ENCODE results near the gene HSPG2. TPM values are rescaled to one million over a fixed set of nuclear protein-coding genes. Genes with fewer than 3 reads are reported as not detected.

HSPG2 gene
- total and polyA plus RNA-seq, 9 of the 15 experiments (the other 6 are each of a cell fraction or from before 2014, with no cell fraction given), result 0.14 to 160 (median 15.7) TPM

DNA sequence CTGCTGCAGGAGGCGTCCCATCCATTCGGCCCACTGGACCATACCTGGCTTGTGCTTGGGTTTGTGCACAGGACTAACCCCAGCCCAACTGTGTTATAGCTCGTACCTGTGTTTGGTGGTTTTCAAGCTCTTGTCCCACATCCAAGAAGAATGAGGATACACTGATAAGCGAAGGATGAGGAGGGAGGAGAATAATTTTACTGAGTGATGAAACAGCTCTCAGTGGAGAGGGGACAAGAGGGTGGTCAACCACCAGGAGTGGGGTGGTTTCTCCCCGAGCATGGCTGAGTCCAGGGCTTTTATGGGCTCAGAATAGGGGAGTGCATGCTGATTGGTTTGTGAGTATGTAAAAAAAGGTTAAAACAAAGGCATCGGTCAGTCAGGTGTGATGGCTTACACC lies 142.0 kb downstream of the HSPG2 start:
- CTCF ChIA-PET (ENCODE audit: low intra/inter-chr PET ratio), result no interaction called here
- no peak for TF ChIP-seq OTX1 (CRISPR knock-in tag; IDR thresholded peaks at IDR 0.05)
- TF ChIP-seq, protein P1, sequence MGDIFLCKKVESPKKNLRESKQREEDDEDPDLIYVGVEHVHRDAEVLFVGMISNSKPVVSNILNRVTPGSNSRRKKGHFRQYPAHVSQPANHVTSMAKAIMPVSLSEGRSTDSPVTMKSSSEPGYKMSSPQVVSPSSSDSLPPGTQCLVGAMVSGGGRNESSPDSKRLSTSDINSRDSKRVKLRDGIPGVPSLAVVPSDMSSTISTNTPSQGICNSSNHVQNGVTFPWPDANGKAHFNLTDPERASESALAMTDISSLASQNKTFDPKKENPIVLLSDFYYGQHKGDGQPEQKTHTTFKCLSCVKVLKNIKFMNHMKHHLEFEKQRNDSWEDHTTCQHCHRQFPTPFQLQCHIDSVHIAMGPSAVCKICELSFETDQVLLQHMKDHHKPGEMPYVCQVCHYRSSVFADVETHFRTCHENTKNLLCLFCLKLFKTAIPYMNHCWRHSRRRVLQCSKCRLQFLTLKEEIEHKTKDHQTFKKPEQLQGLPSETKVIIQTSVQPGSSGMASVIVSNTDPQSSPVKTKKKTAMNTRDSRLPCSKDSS (IDR thresholded peaks at IDR 0.05; ENCODE audit: low read depth, partially characterized antibody), result peak; percentile 79
- TF ChIP-seq, protein P2, sequence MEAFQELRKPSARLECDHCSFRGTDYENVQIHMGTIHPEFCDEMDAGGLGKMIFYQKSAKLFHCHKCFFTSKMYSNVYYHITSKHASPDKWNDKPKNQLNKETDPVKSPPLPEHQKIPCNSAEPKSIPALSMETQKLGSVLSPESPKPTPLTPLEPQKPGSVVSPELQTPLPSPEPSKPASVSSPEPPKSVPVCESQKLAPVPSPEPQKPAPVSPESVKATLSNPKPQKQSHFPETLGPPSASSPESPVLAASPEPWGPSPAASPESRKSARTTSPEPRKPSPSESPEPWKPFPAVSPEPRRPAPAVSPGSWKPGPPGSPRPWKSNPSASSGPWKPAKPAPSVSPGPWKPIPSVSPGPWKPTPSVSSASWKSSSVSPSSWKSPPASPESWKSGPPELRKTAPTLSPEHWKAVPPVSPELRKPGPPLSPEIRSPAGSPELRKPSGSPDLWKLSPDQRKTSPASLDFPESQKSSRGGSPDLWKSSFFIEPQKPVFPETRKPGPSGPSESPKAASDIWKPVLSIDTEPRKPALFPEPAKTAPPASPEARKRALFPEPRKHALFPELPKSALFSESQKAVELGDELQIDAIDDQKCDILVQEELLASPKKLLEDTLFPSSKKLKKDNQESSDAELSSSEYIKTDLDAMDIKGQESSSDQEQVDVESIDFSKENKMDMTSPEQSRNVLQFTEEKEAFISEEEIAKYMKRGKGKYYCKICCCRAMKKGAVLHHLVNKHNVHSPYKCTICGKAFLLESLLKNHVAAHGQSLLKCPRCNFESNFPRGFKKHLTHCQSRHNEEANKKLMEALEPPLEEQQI (IDR thresholded peaks at IDR 0.05), result no peak
- TF ChIP-seq CAMTA2 (CRISPR knock-in tag; conservative IDR thresholded peaks at IDR 0.05), result no peak
- TF ChIP-seq ZNF140 (CRISPR knock-in tag; IDR thresholded peaks at IDR 0.05), result no peak
- no peak for TF ChIP-seq NR4A1 (CRISPR knock-in tag; IDR thresholded peaks at IDR 0.05)
- no peak for TF ChIP-seq NR4A1 (tag; IDR thresholded peaks at IDR 0.05)
- TF ChIP-seq CSDE1 (IDR thresholded peaks at IDR 0.05), result no peak
- no peak for TF ChIP-seq ZNF407 (IDR thresholded peaks at IDR 0.05; ENCODE audit: low read depth)
- no peak for TF ChIP-seq RBM17 (IDR thresholded peaks at IDR 0.05; ENCODE audit: borderline replicate concordance, low read depth, low read length)
- no peak for TF ChIP-seq POLR2AphosphoS5 (IDR thresholded peaks at IDR 0.05; ENCODE audit: control insufficient read depth, insufficient read depth, low read depth, low read length)

More for the DNA sequence above, 142.0 kb downstream of the HSPG2 start:
- no TSS peak for BruUV-seq (replicated peaks)
- intact Hi-C loops (cut with micrococcal nuclease) (no loop called here), in situ Hi-C loops (cut with MboI) (no loop called here)
- no peaks in the 10 kb centered on the region for H3K27me3 ChIP-seq (ENCODE audit: control insufficient read depth in 2 of 2, insufficient read depth in 2 of 2, low read length in 2 of 2)
- H3K9ac ChIP-seq (ENCODE audit: insufficient read depth in 1 of 2, low read depth in 2 of 2, low read length in 2 of 2), result no peak overlapping the region
- peaks cover 7 to 18% of the 10 kb centered on the region in 2 experiments for H3K4me1 ChIP-seq (replicated peaks in 1 of 2; ENCODE audit: control insufficient read depth in 2 of 2, insufficient read depth in 2 of 2, low read length in 2 of 2)
- H3K9me1 ChIP-seq (ENCODE audit: control insufficient read depth, insufficient read depth, low read length), result no peaks in the 10 kb centered on the region
- H3K4me3 ChIP-seq, result no peak overlapping the region
- peaks cover 12% of the 10 kb centered on the region for H3K9me3 ChIP-seq (replicated peaks; ENCODE audit: control insufficient read depth, insufficient read depth, low read depth, low read length)
- DNase-seq (ENCODE audit: extremely low read depth in 1 of 4, low spot score in 3 of 4) (peak in 1 of 4 experiments; percentile 26), ATAC-seq (no peak), FAIRE-seq (no peak)
- no peaks in the 10 kb centered on the region for H3K79me2 ChIP-seq (ENCODE audit: control insufficient read depth, insufficient read depth, low read length)
- H4K20me1 ChIP-seq (replicated peaks; ENCODE audit: control insufficient read depth, insufficient read depth, low read length), result no peaks in the 10 kb centered on the region
- no peak overlapping the region for H3K4me2 ChIP-seq (ENCODE audit: insufficient read depth, low read length)
- 79% methylated on average over 6 of the region's 6 CpGs for WGBS (ENCODE audit: insufficient coverage, low coverage, missing lambda C conversion rate)
- H3K27ac ChIP-seq (ENCODE audit: extremely low read depth, low read depth, low read length), result 0 out of 3 replicates have a peak overlapping the region, but pooled peaks have one; percentile 45
- POLR2A ChIA-PET, result interaction anchor here (1.1 to 1.9 kb wide), 3 partner anchors 10 to 13 kb away, joined by 4 to 7 read pairs (median 6); no protein-coding TSS in a partner anchor
- peak overlapping the region; percentile 53; the same call in 1 of the 2 replicates for H2AFZ ChIP-seq (ENCODE audit: low read depth, low read length)
- no peaks in the 10 kb centered on the region; the same call in 2 of the 3 replicates for H3K36me3 ChIP-seq (ENCODE audit: control insufficient read depth, insufficient read depth, low read length)
